Measurements from ENCODE around the gene MGLL.

DNA sequence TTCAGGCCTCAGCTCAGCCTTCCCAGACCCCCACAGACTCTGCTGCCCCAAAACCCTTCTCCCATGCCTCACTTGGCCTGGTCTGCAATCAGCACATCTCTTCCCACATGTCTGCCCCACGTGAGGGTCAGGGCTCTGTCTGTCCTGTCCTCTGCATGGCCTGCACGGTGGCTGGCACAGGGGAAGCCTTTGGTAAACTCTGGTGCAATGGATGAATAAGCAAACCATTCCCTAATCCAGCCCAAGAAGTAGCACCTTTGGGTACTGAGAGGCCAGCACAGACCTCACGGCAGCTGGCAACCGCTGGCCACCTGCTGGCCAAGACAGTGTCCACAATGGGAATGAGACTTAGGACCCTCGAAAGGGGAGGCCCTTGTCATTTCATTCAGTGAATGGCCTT is 121.9 kb downstream of the MGLL start:
- TF ChIP-seq POLR2AphosphoS5 (IDR thresholded peaks at IDR 0.05) (no peak), POLR2A (IDR thresholded peaks at IDR 0.05) (no peak)
- TF ChIP-seq, protein P1, sequence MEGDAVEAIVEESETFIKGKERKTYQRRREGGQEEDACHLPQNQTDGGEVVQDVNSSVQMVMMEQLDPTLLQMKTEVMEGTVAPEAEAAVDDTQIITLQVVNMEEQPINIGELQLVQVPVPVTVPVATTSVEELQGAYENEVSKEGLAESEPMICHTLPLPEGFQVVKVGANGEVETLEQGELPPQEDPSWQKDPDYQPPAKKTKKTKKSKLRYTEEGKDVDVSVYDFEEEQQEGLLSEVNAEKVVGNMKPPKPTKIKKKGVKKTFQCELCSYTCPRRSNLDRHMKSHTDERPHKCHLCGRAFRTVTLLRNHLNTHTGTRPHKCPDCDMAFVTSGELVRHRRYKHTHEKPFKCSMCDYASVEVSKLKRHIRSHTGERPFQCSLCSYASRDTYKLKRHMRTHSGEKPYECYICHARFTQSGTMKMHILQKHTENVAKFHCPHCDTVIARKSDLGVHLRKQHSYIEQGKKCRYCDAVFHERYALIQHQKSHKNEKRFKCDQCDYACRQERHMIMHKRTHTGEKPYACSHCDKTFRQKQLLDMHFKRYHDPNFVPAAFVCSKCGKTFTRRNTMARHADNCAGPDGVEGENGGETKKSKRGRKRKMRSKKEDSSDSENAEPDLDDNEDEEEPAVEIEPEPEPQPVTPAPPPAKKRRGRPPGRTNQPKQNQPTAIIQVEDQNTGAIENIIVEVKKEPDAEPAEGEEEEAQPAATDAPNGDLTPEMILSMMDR (IDR thresholded peaks at IDR 0.05) = no peak

Measured in breast epithelium (tissue), 3 donors.